ENCODE data around the gene KIFC1. TPM values are rescaled to one million over a fixed set of nuclear protein-coding genes. Genes with fewer than 3 reads are reported as not detected.

Gene KIFC1
- total and polyA plus RNA-seq, 9 of the 15 experiments (the other 6 are each of a cell fraction or from before 2014, with no cell fraction given): 1.3 to 95.2 (median 76.9) TPM

- peak; percentile 77 for TF ChIP-seq E2F8 (IDR thresholded peaks at IDR 0.05; ENCODE audit: low read depth, partially characterized antibody)
- no peak for TF ChIP-seq FOXO4 (CRISPR knock-in tag; IDR thresholded peaks at IDR 0.05)
- TF ChIP-seq ZNF212 (CRISPR knock-in tag; IDR thresholded peaks at IDR 0.05): no peak
- TF ChIP-seq IRF2 (CRISPR knock-in tag; IDR thresholded peaks at IDR 0.05): no peak
- peak in 2 of 3 experiments; percentile 63 to 64 for TF ChIP-seq YY1 (IDR thresholded peaks at IDR 0.05; ENCODE audit: borderline replicate concordance in 1 of 3, control insufficient read depth in 1 of 3, extremely low read depth in 1 of 3, insufficient read depth in 3 of 3, insufficient read length in 1 of 3, insufficient replicate concordance in 2 of 3, low read depth in 1 of 3, low read length in 2 of 3)
- TF ChIP-seq HSF4 (CRISPR knock-in tag; IDR thresholded peaks at IDR 0.05; ENCODE audit: borderline replicate concordance): no peak
- TF ChIP-seq FOXM1 (IDR thresholded peaks at IDR 0.05; ENCODE audit: low read depth): peak; percentile 99
- TF ChIP-seq FOXM1 (CRISPR knock-in tag; IDR thresholded peaks at IDR 0.05; ENCODE audit: low read depth): peak; percentile 97; the same call in 1 of the 2 replicates
- TF ChIP-seq JUN (IDR thresholded peaks at IDR 0.05; ENCODE audit: borderline replicate concordance, low read depth, low read length): peak; percentile 62; the same call in 1 of the 2 replicates
- TF ChIP-seq JUN (CRISPR knock-in tag; IDR thresholded peaks at IDR 0.05; ENCODE audit: borderline replicate concordance): 0 out of 2 replicates have a peak, but pooled peaks have one; percentile 25
- TF ChIP-seq HOMEZ (CRISPR knock-in tag; IDR thresholded peaks at IDR 0.05): no peak
- no peak for TF ChIP-seq ZNF224 (CRISPR knock-in tag; IDR thresholded peaks at IDR 0.05)
- peak; percentile 94 for TF ChIP-seq MYC (IDR thresholded peaks at IDR 0.05; ENCODE audit: low read depth, low read length)
- TF ChIP-seq MYC (CRISPR knock-in tag; IDR thresholded peaks at IDR 0.05; ENCODE audit: borderline replicate concordance, low read depth): no peak
- TF ChIP-seq BMI1 (IDR thresholded peaks at IDR 0.05; ENCODE audit: low read length): no peak
- peak; percentile 49; the same call in 1 of the 2 replicates for TF ChIP-seq CEBPG (CRISPR knock-in tag; IDR thresholded peaks at IDR 0.05)
- no peak for TF ChIP-seq CEBPG (tag; conservative IDR thresholded peaks at IDR 0.05 in 1 of 2, IDR thresholded peaks at IDR 0.05 in 1 of 2)
- peak; percentile 83; the same call in 1 of the 2 replicates for TF ChIP-seq ZBED1 (IDR thresholded peaks at IDR 0.05)
- peak in 1 of 2 experiments; percentile 52; a peak in 1 of 4 replicates for TF ChIP-seq SRF (CRISPR knock-in tag; IDR thresholded peaks at IDR 0.05)
- no peak for TF ChIP-seq CBX5 (IDR thresholded peaks at IDR 0.05; ENCODE audit: borderline replicate concordance, low read depth)
- peak; percentile 81 for TF ChIP-seq CCNT2 (IDR thresholded peaks at IDR 0.05; ENCODE audit: borderline replicate concordance, extremely low read depth, insufficient read length, low read depth, low read length)
- peak in 1 of 2 experiments; percentile 97; a peak in 2 of 4 replicates for TF ChIP-seq HDAC1 (IDR thresholded peaks at IDR 0.05)
- TF ChIP-seq NCOA6 (IDR thresholded peaks at IDR 0.05): no peak
Observed at GRCh38 chr6:33391278-33391921, at the start of gene KIFC1 (continued).
